Left lung (tissue), 10 donors: ENCODE results near the gene DLGAP1. TPM values are rescaled to one million over a fixed set of nuclear protein-coding genes. Genes with fewer than 3 reads are reported as not detected.

Experiments
- ATAC-seq: fragments of 200-7000 bp; cut with Tn5 transposase; one replicate; pipeline ENCODE4 v1.9.1; 2020; ENCODE audit warnings: moderate library complexity
- DNase-seq, 4 donors: peaks; one replicate each; pipeline ENCODE4 v3.0.0-alpha.2; 2013 to 2020
- H3K27ac ChIP-seq, 2 donors: fragments of 200-600 bp; sonication (generic) in 1 of 2; one replicate each; pipeline versions ENCODE4 v1.5.0 to v1.8.0; 2020 to 2021
- H3K27me3 ChIP-seq, 2 donors: fragments of 200-600 bp; sonication (generic) in 1 of 2; one replicate each; pipeline versions ENCODE4 v1.5.0 to v1.8.0; 2020 to 2021
- H3K36me3 ChIP-seq, 2 donors: fragments of 200-600 bp; sonication (generic) in 1 of 2; one replicate each; pipeline versions ENCODE4 v1.5.0 to v1.8.0; 2020 to 2021
- H3K4me1 ChIP-seq, 2 donors: fragments of 200-600 bp; one replicate each; pipeline ENCODE4 v1.8.0; 2021
- H3K4me3 ChIP-seq, 2 donors: fragments of 200-600 bp; sonication (generic) in 1 of 2; one replicate each; pipeline versions ENCODE4 v1.5.0 to v1.8.0; 2020 to 2021; ENCODE audit warnings: mild to moderate bottlenecking in 1 of 2
- H3K9me3 ChIP-seq, 2 donors: fragments of 200-600 bp; sonication (generic) in 1 of 2; one replicate each; pipeline versions ENCODE4 v1.5.0 to v1.8.0; 2020 to 2021
- intact Hi-C, 2 donors: fragments of 100-400 bp; cut with DNase I; formaldehyde crosslinking; loops; one replicate each; pipeline versions ENCODE4 v1.11.2 to v1.14.2; 2022
- polyA plus RNA-seq, 6 donors: library from polyadenylated mRNA; unstranded; fragments of 120-200 nt; gene quantifications; one replicate each; pipeline ENCODE4 v1.2.1, GENCODE V29; 2013; ENCODE audit not compliant: insufficient read length in 6 of 6
- total RNA-seq, 2 donors: library from RNA; stranded (reverse); fragmentation: NEBNext Ultra II Directional; extraction: Animal tissue kit (Norgen Biotek cat#: 25700); gene quantifications; one replicate each; pipeline ENCODE4 v1.2.1, GENCODE V29; 2021
- TF ChIP-seq, protein P1 (sequence below), 2 donors: fragments of 200-600 bp; sonication (generic) in 1 of 2; IDR thresholded peaks; one replicate each; pipeline versions ENCODE4 v1.5.0 to v1.8.0; 2021; ENCODE audit warnings: antibody characterized with exemption in 2 of 2
- donor health status: DM: no; HTN: yes; CAD: no.
- donor health status: DM: no; HTN: no; CAD: no.

The DLGAP1 gene
- total and polyA plus RNA-seq, 8 donors = 1.6 to 4.0 (median 2.1) TPM

DNA sequence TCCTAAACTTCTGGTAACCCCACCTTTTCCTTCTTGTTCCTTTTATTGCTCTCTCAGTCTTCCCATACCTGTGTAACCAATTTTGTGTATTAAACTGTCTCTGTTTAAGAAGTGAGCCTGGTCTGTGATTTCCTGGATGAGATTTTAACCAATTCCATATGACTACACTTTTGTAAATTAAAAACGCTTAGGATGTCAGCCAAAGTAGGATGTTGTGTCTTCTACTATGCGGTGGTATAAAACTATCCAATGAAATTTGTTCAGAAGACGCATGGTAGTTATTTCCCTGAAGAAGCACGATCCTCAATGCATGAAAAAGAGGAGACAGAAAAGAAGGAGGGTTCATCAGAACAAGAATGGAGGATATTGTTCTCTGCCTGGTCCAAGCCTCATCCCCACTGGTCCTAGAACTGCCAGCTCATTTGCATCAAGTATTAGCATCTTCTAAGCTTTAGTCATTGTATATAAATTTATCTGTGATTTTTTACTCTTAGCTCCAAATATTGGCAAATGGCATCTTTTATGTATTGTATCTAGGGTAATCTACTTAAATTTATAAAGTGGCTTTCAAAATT, 877.7 kb downstream of the DLGAP1 start:
- Histone ChIP-seq H3K4me3 (no peak overlapping the region), H3K9me3 (no peaks in the 10 kb centered on the region), H3K27ac (no peak overlapping the region), H3K27me3 (no peaks in the 10 kb centered on the region), H3K36me3 (no peaks in the 10 kb centered on the region), H3K4me1 (no peaks in the 10 kb centered on the region)
- no peak for DNase-seq
- TF ChIP-seq, protein P1, sequence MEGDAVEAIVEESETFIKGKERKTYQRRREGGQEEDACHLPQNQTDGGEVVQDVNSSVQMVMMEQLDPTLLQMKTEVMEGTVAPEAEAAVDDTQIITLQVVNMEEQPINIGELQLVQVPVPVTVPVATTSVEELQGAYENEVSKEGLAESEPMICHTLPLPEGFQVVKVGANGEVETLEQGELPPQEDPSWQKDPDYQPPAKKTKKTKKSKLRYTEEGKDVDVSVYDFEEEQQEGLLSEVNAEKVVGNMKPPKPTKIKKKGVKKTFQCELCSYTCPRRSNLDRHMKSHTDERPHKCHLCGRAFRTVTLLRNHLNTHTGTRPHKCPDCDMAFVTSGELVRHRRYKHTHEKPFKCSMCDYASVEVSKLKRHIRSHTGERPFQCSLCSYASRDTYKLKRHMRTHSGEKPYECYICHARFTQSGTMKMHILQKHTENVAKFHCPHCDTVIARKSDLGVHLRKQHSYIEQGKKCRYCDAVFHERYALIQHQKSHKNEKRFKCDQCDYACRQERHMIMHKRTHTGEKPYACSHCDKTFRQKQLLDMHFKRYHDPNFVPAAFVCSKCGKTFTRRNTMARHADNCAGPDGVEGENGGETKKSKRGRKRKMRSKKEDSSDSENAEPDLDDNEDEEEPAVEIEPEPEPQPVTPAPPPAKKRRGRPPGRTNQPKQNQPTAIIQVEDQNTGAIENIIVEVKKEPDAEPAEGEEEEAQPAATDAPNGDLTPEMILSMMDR (IDR thresholded peaks at IDR 0.05) = no peak
- no peak for ATAC-seq
- intact Hi-C loops = no loop called here

- Histone ChIP-seq H3K27ac (no peak overlapping the region), H3K4me3 (no peak overlapping the region), H3K4me1 (no peaks in the 10 kb centered on the region), H3K27me3 (no peaks in the 10 kb centered on the region), H3K9me3 (no peaks in the 10 kb centered on the region), H3K36me3 (no peaks in the 10 kb centered on the region)
- intact Hi-C loops = no loop called here
- DNase-seq = no peak
- ATAC-seq = no peak
- TF ChIP-seq, protein P1 (IDR thresholded peaks at IDR 0.05) = no peak
Observed at GRCh38 chr18:3572761-3573160, 882.3 kb downstream of the DLGAP1 start.

DNA sequence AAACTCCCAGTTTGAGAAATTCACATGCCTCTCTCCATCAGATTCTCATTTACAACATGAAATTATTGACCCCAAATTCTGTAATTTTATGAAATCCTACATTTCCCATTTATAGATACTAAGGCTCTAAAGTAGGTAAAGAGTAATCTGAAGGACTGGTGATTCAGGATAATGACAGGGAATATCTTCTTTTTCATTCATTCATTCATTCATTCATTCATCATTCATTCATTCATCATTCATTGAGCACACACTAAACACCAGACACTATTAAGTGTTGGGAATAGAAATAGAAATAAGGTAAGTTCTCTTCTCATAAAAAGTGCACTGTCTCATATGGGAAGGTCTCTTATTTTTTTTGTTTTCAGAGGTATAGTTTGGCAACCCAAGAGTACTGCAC, 888.3 kb downstream of the DLGAP1 start:
- no peak for ATAC-seq
- Histone ChIP-seq H3K4me3 (no peak overlapping the region), H3K27ac (no peak overlapping the region), H3K27me3 (no peaks in the 10 kb centered on the region), H3K4me1 (no peaks in the 10 kb centered on the region), H3K36me3 (no peaks in the 10 kb centered on the region), H3K9me3 (peaks cover 0 to 3% of the 10 kb centered on the region in 2 donors)
- no peak for DNase-seq
- TF ChIP-seq, protein P1 (IDR thresholded peaks at IDR 0.05) = no peak
- intact Hi-C loops = no loop called here

DNA sequence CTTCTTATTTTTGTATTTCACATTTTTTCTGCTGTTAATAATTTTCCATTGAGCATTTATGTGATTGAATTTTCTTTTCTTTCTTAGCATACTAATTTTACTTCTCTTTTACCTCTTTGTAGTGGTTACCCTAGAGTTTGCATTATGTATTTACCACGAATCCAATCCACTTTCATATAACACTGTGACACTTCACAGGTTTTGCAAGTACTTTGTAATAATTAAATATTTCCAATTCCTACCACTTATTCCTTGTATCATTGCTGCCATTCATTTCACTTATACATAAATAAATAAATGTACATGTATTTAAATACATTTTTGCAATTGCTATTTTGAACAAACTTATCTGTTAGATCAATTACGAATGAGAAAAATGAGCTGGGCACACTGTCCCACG, 894.4 kb downstream of the DLGAP1 start:
- no peaks in the 10 kb centered on the region for H3K4me1 ChIP-seq
- DNase-seq = no peak
- no peaks in the 10 kb centered on the region for H3K27me3 ChIP-seq
- no peak for ATAC-seq
- no peak overlapping the region for H3K4me3 ChIP-seq
- peaks cover 0 to 3% of the 10 kb centered on the region in 2 donors for H3K9me3 ChIP-seq
- TF ChIP-seq, protein P1 (IDR thresholded peaks at IDR 0.05) = no peak
- no peak overlapping the region for H3K27ac ChIP-seq
- H3K36me3 ChIP-seq = no peaks in the 10 kb centered on the region
- intact Hi-C loops = no loop called here

DNA sequence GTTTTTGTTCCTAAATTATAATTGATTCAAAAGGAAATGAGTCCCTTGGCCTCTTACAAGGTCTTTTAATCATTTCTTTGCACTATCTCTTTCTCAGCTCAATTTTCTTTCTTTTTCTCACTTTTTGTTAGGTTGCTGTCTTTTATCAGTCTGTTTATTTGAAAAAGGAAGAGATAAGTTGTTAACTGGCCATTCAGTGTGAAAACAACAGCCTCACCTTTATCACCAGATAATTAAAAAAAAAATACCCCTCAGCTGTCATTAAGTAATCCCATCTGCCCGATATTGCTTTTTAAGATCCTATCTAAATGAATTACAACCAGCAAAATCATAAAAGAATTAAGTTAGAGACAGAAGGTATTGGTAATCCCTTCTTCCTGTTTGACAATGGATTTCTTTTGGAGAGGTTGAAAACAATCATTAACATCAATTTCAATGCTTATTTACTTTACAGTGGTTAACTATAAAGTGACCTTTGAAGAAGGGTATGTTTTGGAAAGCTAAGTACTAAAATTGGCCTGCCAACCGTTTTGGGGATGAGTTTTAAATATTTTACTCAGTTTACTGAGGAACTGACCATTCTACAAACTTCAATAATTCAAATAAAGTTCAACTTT, 900.2 kb downstream of the DLGAP1 start:
- Histone ChIP-seq H3K27ac (no peak overlapping the region), H3K36me3 (no peaks in the 10 kb centered on the region), H3K27me3 (no peaks in the 10 kb centered on the region), H3K4me3 (no peak overlapping the region), H3K9me3 (no peaks in the 10 kb centered on the region), H3K4me1 (no peaks in the 10 kb centered on the region)
- intact Hi-C loops = no loop called here
- TF ChIP-seq, protein P1 (IDR thresholded peaks at IDR 0.05) = no peak
- DNase-seq (no peak), ATAC-seq (no peak)
